Measurements from ENCODE around the gene RABGGTB.
"Not testable (repeated sequence)": the region's sequence is repeated elsewhere in the genome, so short reads cannot be mapped to it uniquely, and the experiment has no call there.

RABGGTB gene

GRCh38 chr1:75796376-75797272, 10.6 kb downstream of the RABGGTB start, which contains the start of gene MSH4:
Gene MSH4 (plus strand): TSS chr1:75796882. CDS start chr1:75796986, 104 bp downstream.
- no peak for DNase-seq

DNA sequence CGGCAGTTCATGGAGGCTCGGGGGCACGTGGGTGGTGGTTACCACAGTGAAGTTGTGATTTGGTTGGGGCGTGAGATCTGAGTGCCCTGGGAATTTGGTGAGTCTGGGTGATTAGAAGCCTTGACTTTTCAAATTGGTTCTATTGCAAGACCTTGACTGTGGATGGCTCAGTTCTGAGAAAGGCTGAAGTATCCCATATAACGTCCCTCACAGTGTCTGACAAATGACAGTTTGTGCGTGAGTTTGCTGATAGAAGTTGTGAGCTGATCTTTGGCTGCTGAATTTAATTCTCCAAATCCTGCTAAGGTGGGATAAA, 11.2 kb downstream of the RABGGTB start:
- no peak for DNase-seq

DNA sequence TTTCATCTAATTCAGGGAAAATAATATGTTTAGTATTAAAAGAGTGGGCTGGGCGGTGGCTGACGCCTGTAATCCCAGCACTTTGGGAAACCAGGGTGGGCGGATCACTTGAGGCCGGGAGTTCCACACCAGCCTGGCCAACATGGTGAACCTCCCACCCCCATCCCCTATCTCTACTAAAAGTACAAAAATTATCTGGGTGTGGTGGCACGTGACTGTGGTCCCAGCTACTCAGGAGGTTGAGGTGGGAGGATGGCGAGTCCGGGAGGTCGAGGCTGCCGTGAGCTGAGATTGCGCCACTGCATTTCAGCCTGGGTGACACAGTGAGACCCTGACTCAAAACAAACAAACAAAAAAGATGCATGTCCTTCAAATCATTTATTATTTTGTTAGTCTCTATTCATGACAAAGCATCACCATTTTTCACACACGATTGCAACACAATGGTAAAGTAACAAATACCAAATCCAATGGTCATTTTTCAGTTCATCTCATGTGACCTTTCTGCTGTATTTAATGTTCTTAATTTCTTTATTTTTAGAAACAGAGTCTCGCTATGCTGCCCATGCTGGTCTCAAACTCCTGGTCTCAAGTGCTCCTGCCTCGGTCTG, 11.7 kb downstream of the RABGGTB start:
- DNase-seq, result no peak

DNA sequence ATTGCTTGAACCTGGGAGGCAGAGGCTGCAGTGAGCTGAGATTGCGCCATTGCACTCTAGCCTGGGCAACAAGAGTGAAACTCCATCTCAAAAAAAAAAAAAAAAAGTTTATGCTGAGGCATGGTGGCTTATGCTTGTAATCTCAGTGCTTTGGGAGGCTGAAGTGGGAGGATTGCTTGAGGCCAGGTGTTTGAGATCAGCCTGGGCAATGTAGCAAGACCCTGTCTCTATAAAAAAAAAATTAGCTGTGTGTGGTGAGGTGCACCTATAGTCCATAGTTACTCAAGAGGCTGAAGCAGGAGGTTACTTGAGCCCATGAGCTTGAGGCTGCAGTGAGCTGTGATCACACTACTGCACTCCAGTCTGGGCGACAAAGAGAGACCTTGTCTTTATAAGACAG, 15.4 kb downstream of the RABGGTB start:
- DNase-seq, result not testable (repeated sequence)

GRCh38 chr1:75808921-75809320, 22.9 kb downstream of the RABGGTB start:
- DNase-seq, result no peak

DNA sequence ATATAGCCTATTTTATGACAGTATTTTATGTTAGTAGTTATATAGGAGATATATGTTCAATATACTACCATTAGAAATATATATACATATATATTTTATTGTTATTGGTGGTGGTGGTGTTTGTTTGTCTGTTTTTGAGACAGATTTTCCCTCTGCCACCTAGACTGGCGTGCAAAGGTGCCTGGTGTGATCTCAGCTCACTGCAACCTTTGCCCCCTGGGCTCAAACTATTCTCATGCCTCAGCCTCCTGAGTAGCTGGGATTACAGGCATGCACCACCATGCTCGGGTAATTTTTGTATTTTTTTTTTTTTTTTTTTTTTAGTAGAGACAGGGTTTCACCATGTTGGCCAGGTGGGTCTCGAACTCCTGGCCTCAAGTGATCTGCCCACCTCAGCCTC, 24.1 kb downstream of the RABGGTB start:
- DNase-seq, result not testable (repeated sequence)

DNA sequence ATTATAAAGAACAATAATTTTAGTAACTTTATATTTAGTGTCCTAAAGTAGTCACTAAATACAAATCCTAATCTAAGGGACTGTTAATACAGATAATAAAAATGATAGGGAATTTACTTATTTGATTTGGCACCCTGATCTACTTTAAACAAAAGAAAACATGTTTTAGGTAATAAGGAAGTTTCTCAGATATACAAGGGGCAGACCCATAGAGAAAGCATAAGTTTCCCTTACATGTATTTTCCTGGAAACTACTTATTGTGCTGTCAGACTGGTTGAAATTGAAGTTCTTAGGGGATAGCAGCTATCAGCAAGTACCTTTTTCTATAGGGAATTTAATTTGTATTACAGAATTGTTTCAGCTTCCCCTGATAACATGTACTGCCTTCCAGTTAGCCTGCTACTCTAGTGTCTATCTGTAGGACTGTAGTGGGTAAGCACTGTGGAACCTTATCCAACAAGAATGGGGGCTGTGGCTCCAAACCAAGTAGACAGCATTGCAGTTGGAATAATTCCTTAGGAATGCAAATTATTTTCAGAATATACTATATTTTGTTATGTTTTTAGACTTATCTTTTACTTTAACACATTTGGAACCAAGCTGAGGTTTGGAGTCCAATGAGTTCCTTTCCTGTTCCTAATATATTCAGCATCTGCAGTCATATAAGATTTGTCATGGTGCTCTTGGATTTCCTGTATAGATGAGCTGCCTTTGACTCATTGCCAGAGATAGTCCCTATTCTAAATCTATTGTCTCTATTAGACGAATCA, 25.3 kb downstream of the RABGGTB start:
- DNase-seq, result no peak

- no peak for DNase-seq
Measured at GRCh38 chr1:75812065-75812464, 26.0 kb downstream of the RABGGTB start.

DNA sequence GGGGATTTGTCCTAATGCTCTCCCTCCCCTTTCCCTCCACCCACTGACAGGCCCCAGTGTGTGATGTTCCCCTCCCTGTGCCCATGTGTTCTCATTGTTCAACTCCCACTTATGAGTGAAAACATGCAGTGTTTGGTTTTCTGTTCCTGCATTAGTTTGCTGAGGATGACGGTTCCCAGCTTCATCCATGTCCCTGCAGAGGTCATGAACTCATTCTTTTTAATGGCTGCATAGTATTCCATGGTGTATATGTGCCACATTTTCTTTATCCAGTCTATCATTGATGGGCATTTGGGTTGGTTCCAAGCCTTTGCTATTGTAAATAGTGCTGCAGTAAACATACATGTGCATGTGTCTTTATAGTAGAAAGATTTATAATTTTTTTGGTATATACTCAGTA, 37.5 kb downstream of the RABGGTB start:
- not testable (repeated sequence) for DNase-seq

DNA sequence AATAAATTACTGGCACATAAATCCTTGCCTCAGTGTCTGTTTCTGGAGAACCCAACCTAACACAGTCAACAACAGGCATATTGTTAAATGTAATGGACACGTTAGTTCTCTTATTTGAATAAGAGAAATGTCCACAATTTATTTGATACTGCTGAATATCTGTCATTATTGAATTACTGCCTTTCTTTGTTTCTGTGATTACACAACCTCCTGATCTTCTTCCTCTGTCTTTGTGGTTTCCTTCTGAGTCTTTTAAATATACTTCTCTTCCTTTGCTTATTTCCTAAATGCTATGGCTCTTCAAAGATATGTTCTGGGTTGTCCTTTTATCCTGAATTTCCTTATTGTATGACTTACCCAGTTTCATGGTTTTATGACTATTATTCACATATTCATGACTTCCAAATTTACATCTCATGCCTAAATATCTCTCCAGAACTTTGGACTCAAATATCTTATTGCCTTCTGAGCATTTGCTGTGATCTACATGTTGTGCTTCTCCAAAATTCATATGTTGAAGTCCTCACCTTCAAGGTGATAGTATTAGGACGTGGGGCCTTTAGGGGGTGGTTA, 50.6 kb downstream of the RABGGTB start:
- DNase-seq, result no peak

DNA sequence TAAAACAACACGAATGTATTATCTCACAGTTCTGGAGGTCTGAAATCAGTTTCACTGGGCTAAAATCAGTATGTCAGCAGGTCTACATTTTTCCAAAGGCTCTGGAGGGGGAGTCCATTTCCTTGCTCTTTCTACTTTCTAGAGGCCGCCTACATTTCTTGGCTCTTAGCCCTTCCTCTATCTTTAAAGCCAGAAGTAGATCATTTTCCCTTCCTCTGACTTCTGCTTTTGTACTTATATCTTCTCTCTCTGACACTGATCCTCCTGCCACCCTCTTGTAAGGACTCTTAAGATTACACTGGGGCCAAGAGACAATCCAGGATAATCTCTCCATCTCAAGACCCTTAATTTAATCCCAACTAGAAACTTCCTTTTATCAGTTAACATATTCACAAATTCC, 52.0 kb downstream of the RABGGTB start:
- no peak for DNase-seq

DNA sequence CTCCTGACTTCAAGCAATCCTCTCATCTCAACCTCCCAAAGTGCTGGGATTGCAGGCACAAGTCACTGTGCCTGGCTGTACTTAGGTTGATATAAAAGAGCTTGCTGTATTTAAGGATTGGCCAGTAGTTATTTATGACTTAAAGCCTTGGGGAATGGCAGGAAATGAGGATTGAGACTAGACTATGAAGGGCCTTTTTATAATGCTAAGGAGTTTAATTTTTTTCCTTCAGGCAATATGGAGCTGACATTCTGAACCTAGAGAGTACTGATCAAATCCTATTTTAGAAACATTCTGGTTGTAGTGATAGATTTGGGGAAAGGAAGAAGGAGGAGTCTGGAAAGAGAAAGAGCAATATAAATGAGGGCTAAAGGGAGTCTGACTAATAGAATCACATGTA, 55.4 kb downstream of the RABGGTB start:
- DNase-seq, result no peak

Measured in NCI-H345 (cell line).